ENCODE results near the gene TMEM238L.

Gene TMEM238L

DNA sequence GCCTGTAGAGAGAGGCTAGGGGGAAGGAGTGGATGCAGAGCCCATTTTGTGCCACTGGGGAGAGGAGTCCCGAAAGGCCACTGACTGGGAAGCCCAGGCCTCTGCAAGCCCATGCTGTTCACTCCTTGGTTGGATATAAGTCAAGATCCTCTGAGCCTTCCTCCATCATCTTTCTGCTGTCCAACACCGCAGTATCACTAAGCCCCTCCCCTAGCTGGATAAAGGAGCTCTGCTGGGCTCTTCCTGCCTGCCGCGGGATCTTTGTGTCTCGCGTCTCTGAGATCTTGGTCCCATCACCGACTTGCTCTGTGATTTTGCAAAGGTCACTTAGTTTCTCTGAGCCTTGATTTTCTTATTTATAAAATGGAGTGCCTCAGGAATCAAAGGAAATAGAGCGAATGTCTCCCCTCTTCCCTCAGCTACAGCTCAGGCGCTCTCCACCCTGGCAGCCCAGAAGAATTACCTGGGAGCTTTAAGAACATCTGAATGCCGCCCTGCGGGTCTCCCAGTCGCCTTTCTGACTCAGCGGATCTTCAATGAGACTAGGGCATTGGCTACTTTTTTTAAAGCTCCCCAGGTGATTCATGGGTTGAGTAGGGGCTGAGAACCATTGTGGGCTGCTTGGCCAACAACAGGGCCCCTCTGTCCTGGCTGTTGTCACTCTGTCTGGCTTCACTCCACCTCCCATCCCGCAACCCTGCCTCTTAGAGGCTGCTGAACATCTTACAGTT lies 48.9 kb downstream of the TMEM238L start:
- no peak overlapping the region for H3K4me3 Mint-ChIP-seq

DNA sequence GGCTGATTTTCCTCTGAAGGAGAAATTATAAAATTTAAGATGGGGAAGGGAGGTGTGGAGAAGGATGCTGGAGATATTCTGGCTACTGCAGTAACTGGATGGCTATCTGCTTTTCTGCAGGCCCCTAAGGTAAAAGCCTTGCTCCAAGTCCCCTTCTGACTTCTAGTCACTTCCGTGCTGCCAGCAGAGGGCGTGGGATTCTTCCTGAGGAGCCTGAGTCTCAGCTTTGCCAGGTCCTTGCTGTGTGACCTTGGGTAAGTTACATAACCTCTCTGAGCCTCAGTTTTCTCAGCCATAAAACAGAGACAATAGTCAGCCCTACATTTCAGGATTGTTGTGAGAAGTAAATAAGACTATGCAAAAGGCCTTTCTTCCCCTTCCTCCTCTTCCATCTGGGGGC lies 49.8 kb downstream of the TMEM238L start:
- peak; percentile 38 for DNase-seq
- no peak overlapping the region for H3K27ac Mint-ChIP-seq
- no peaks in the 10 kb centered on the region for H3K36me3 Mint-ChIP-seq (ENCODE audit: low read depth)
- no peaks in the 10 kb centered on the region for H3K9me3 Mint-ChIP-seq
- no peak for ATAC-seq
- H3K4me1 Mint-ChIP-seq, result no peaks in the 10 kb centered on the region
- no peaks in the 10 kb centered on the region for H3K27me3 Mint-ChIP-seq
- no peak overlapping the region for H3K4me3 Mint-ChIP-seq

More for the DNA sequence above, 48.9 kb downstream of the TMEM238L start:
- Mint-ChIP-seq H3K4me1 (no peaks in the 10 kb centered on the region), H3K36me3 (ENCODE audit: low read depth) (no peaks in the 10 kb centered on the region), H3K27ac (no peak overlapping the region), H3K9me3 (no peaks in the 10 kb centered on the region), H3K27me3 (no peaks in the 10 kb centered on the region)
- DNase-seq, result no peak
- ATAC-seq, result no peak

DNA sequence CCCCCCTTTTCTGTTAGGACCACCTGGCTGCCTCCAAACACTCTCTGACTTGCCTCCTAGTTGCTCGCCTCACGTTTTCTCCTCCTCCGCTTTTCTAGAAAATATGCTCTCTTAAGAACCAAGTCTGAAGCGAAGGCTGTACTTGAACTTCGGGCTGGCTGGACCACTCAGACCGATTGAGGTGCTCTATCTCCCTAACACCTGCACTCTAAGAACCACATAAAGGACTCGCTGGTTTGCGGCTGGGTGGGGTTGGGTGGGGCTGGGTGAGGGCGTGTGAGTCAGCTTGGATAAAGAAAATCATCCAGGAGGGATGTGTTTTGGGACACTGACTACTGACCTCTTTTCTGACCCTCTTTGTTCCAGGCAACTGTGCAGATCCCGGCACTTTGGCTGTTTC lies 51.2 kb downstream of the TMEM238L start:
- DNase-seq, result no peak
- H3K36me3 Mint-ChIP-seq (ENCODE audit: low read depth), result no peaks in the 10 kb centered on the region
- no peak overlapping the region for H3K27ac Mint-ChIP-seq
- no peak overlapping the region for H3K4me3 Mint-ChIP-seq
- ATAC-seq, result no peak
- H3K27me3 Mint-ChIP-seq, result no peaks in the 10 kb centered on the region
- H3K4me1 Mint-ChIP-seq, result no peaks in the 10 kb centered on the region
- no peaks in the 10 kb centered on the region for H3K9me3 Mint-ChIP-seq

DNA sequence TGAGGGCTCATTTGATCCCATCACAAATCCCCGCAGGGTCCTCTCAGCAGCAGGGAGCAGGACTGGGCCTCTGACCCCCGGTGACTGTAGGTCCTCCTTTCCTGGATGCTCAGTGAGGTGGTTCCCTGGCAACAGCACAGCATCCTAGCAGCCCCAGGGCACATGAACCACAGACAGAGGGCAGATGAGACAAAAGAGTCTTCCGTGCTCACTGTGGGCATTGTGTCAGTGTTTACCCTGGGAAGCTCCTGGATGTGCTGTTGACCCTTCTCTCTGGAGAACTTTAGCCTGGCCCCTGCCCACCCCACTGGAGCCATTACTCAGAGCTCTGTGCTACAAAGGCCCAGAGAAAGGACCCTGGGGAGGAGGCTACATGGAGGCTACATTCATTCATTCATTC lies 52.3 kb downstream of the TMEM238L start:
- Mint-ChIP-seq H3K27me3 (no peaks in the 10 kb centered on the region), H3K4me1 (no peaks in the 10 kb centered on the region), H3K36me3 (ENCODE audit: low read depth) (no peaks in the 10 kb centered on the region), H3K27ac (no peak overlapping the region), H3K4me3 (no peak overlapping the region), H3K9me3 (no peaks in the 10 kb centered on the region)
- no peak for ATAC-seq
- no peak for DNase-seq

DNA sequence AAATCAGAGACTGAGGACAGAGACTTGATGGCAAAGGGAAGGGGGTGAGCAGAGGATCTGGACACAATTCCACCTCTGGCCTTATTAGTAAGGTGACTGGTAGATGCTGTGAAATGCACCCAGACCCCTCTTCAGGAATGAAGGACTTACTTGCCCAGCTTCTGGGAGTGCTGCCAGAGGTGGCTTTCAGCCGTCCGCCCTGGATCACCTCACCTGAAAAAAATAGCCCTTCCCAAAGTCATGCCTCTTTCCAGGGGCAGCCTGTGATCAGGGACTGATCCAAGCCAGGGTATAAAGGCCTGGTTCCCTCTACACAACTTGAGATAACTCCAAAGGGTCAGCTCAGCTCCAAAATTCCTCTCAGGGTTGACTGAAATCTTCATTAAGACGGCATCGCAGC lies 53.7 kb downstream of the TMEM238L start:
- H3K27ac Mint-ChIP-seq, result no peak overlapping the region
- no peaks in the 10 kb centered on the region for H3K36me3 Mint-ChIP-seq (ENCODE audit: low read depth)

DNA sequence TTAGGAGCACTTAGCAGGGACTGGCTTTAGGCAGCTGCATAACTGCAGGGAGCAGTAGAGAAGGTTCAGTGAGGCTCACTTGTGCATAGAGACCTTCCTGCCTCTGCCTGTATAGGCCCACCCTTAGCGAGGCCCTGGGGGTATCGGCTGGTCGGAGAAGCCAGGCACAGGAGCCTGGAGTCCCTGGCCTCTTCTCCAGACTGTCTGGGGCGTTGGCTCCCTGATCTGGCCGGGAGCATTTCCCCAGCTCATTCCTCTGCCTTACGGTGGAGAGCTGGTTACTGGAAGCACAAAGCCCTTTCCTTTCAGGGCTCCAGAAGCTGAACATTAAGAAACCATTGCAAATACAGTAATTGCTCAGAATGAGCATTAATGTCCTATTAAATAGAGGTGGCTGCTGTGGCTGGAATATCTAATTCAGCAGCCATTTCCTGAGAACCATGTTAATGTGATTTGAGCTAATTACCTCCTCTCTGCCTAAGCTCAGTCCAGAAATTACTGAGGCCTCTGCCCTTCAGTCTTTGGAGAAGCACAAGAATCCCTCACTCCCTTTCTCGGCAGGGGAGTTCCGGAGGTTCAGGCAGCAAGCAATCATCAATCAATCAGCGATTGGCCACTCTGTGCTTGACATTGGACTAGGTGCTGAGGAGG lies 55.2 kb downstream of the TMEM238L start:
- DNase-seq (no peak), ATAC-seq (no peak)
- Mint-ChIP-seq H3K4me3 (no peak overlapping the region), H3K36me3 (ENCODE audit: low read depth) (no peaks in the 10 kb centered on the region), H3K9me3 (no peaks in the 10 kb centered on the region), H3K4me1 (peaks cover 8% of the 10 kb centered on the region), H3K27ac (no peak overlapping the region), H3K27me3 (no peaks in the 10 kb centered on the region)

More for the DNA sequence above, 53.7 kb downstream of the TMEM238L start:
- no peak overlapping the region for H3K4me3 Mint-ChIP-seq
- DNase-seq (no peak), ATAC-seq (no peak)
- H3K9me3 Mint-ChIP-seq, result no peaks in the 10 kb centered on the region
- no peaks in the 10 kb centered on the region for H3K4me1 Mint-ChIP-seq
- H3K27me3 Mint-ChIP-seq, result no peaks in the 10 kb centered on the region

DNA sequence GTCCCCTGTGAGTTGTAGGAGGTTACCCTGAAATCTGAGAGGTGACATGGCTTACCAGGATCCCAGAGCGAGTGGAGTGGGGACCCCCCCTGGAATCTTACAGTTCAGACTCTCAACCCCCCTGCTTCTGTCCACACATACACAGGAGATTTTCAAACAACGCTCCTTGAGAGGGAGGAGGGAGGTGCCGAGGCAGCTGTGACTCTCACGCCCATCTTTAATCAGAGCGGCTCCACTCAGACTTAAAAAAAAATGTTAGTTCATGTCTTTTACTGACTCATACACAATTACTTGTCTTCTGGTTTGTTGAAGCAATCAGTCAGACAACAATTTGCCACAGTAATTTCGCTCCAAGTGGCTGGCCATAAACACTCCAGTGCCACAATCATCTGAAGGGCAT lies 58.7 kb downstream of the TMEM238L start:
- Mint-ChIP-seq H3K36me3 (ENCODE audit: low read depth) (no peaks in the 10 kb centered on the region), H3K4me3 (no peak overlapping the region), H3K27me3 (no peaks in the 10 kb centered on the region), H3K4me1 (peaks cover 8% of the 10 kb centered on the region), H3K27ac (no peak overlapping the region), H3K9me3 (no peaks in the 10 kb centered on the region)
- ATAC-seq, result no peak
- no peak for DNase-seq
